Left renal pelvis (tissue), 4 donors: Measurements from ENCODE around the gene TRAPPC5. TPM values are rescaled to one million over a fixed set of nuclear protein-coding genes. Genes with fewer than 3 reads are reported as not detected.

Source experiments
- DNase-seq, 4 donors: peaks; one replicate each; pipeline ENCODE4 v3.0.0-alpha.2; 2013; ENCODE audit warnings: low read depth in 4 of 4, low spot score in 3 of 4
- polyA plus RNA-seq, 4 donors: library from polyadenylated mRNA; unstranded; fragments of 120-200 nt; gene quantifications; one replicate each; pipeline ENCODE4 v1.2.1, GENCODE V29; 2013; ENCODE audit not compliant: insufficient read length in 4 of 4

The TRAPPC5 gene
- polyA plus RNA-seq, 4 donors: 34.1 to 65.4 (median 41.0) TPM

- DNase-seq: no peak
These were observed 49.2 kb downstream of the TRAPPC5 start for GRCh38 chr19:7729831-7730285.

- no peak for DNase-seq
These were observed 49.9 kb downstream of the TRAPPC5 start for GRCh38 chr19:7730286-7731217.

GRCh38 chr19:7731218-7731595, 50.6 kb downstream of the TRAPPC5 start:
- no peak for DNase-seq

GRCh38 chr19:7731615-7732014, 51.0 kb downstream of the TRAPPC5 start:
- DNase-seq: no peak

- no peak for DNase-seq
These were observed 51.4 kb downstream of the TRAPPC5 start, which contains the start of gene CLEC4G for GRCh38 chr19:7732045-7732444. Gene CLEC4G, minus strand, starts transcription at chr19:7732110. Its CDS starts 8 bp downstream, at chr19:7732102.

DNA sequence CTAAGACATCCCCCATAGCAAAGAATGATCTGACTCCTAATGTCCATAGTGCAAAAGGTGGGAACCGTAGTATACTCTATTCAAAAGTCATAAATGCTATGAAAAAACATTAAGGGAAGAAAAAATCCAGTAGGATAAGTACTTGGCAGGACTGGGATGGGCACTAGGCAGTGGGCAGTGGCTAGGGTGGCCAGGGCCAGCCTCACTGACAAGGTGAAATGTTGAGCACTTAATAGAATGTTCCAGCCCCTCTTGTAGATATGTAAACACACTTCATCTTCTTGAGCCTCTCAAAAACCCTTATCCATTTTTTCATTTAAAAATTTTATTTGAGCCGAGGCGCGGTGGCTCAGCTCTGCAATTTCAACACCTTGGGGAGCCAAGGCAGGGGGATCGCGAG, 52.7 kb downstream of the TRAPPC5 start:
- no peak for DNase-seq

DNA sequence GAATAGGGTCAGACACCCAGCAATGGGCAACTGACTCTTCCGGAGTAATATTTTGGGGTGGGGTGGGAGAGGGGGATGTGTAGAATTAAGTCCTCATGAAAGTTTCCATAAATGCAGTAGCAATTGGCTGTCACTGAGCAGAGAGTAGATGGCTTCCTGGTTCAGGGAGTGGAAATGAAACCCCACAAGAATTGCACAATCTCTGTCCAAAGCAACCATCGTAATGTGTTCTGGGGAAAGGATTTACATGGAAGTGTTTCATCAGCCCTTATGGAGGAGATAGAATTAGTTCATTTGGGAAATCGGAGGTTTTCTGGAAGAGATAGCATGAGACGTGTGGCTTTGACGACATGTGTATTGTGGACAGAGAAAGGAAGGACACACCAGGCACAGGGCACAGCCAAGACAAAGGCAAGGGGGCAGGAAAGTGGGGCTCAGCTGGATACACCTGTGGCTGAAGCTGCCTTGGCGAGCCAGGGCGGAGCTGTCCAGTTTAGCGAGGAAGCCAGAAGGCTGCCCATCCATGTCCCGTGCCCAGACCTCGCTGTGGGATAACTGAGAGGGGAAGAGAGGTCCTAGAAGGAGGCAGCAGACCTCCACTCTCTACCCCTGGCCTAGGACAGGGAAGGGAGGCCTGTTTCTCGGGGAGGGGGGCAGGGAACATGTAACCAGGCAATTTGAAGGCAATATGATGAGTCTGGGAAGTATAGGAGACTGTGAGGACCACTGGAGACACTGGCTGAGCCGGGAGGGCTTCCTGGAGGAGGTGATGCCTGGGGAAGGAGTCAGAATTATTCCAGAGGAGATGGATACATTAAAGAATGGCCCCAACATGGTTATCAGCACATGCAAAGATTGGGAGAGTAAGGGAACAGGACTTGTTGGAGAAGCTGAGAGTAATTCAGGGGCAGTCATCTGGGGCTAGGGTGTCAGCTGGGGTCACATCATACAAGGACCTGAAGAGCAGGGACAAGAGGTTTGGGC, 53.9 kb downstream of the TRAPPC5 start:
- no peak for DNase-seq

GRCh38 chr19:7736148-7736547, 55.5 kb downstream of the TRAPPC5 start:
- DNase-seq: no peak

GRCh38 chr19:7737215-7737614, 56.6 kb downstream of the TRAPPC5 start:
- DNase-seq: no peak

Other genes with a start within 250 kb of the TRAPPC5 start
- 1 to 10 TPM; 2.4 to 8.9 (median 4.7) TPM for gene PEX11G, start 191.8 kb upstream of the TRAPPC5 start, polyA plus RNA-seq
- gene ZNF358, start 164.7 kb upstream of the TRAPPC5 start, polyA plus RNA-seq: 10 to 100 TPM; 35.7 to 71.8 (median 40.8) TPM
- 10 to 100 TPM; 13.1 to 22.4 (median 17.7) TPM for gene MCOLN1, start 158.2 kb upstream of the TRAPPC5 start, polyA plus RNA-seq
- gene PNPLA6, start 145.1 kb upstream of the TRAPPC5 start, polyA plus RNA-seq: 10 to 100 TPM; 25.2 to 53.3 (median 38.7) TPM
- gene CAMSAP3, start 85.0 kb upstream of the TRAPPC5 start, polyA plus RNA-seq: 10 to 100 TPM in 3 of 4 donors, 1 to 10 TPM in 1; 1.6 to 27.7 (median 13.2) TPM
- gene XAB2, start 51.3 kb upstream of the TRAPPC5 start, polyA plus RNA-seq: 10 to 100 TPM; 28.8 to 47.5 (median 31.1) TPM
- 100 to 1,000 TPM in 3 of 4 donors, 10 to 100 TPM in 1; 86.2 to 126 (median 114) TPM for gene PET100, start 51.0 kb upstream of the TRAPPC5 start, polyA plus RNA-seq
- 1 to 10 TPM in 2 of 4 donors, under 1 TPM in 1, not detected in 1; 0.43 to 2.8 (median 1.3) TPM for gene PCP2, start 47.1 kb upstream of the TRAPPC5 start, polyA plus RNA-seq
- 10 to 100 TPM; 11.6 to 84.1 (median 63.4) TPM for gene STXBP2, start 43.7 kb upstream of the TRAPPC5 start, polyA plus RNA-seq
- gene RETN, start 11.8 kb upstream of the TRAPPC5 start, polyA plus RNA-seq: 1 to 10 TPM in 3 of 4 donors, under 1 TPM in 1; 0.54 to 3.0 (median 1.6) TPM
- gene MCEMP1, start 3.7 kb upstream of the TRAPPC5 start, polyA plus RNA-seq: under 1 TPM; 0.13 to 0.31 (median 0.24) TPM
- 1 to 10 TPM in 1 of 4 donors, under 1 TPM in 3; 0.19 to 1.2 (median 0.36) TPM for gene FCER2, start 21.3 kb downstream of the TRAPPC5 start, polyA plus RNA-seq
- under 1 TPM in 1 of 4 donors, not detected in 3; 0.31 TPM for gene CLEC4G, start 51.3 kb downstream of the TRAPPC5 start, polyA plus RNA-seq
- 1 to 10 TPM in 3 of 4 donors, under 1 TPM in 1; 0.87 to 6.0 (median 1.7) TPM for gene CD209, start 66.7 kb downstream of the TRAPPC5 start, polyA plus RNA-seq
- gene CLEC4M, start 82.4 kb downstream of the TRAPPC5 start, polyA plus RNA-seq: 1 to 10 TPM in 3 of 4 donors, under 1 TPM in 1; 0.08 to 3.0 (median 2.1) TPM
- gene EVI5L, start 149.4 kb downstream of the TRAPPC5 start, polyA plus RNA-seq: 10 to 100 TPM; 14.0 to 18.7 (median 16.1) TPM
- 1 to 10 TPM; 3.5 to 9.9 (median 6.8) TPM for gene PRR36, start 193.6 kb downstream of the TRAPPC5 start, polyA plus RNA-seq
- gene LRRC8E, start 207.7 kb downstream of the TRAPPC5 start, polyA plus RNA-seq: 1 to 10 TPM in 3 of 4 donors, under 1 TPM in 1; 0.46 to 3.2 (median 2.1) TPM
- 10 to 100 TPM; 20.8 to 41.9 (median 24.8) TPM for gene MAP2K7, start 223.0 kb downstream of the TRAPPC5 start, polyA plus RNA-seq
- under 1 TPM in 3 of 4 donors, not detected in 1; 0.24 to 0.60 (median 0.59) TPM for gene TGFBR3L, start 234.0 kb downstream of the TRAPPC5 start, polyA plus RNA-seq
- 10 to 100 TPM; 13.6 to 20.9 (median 16.1) TPM for gene SNAPC2, start 239.5 kb downstream of the TRAPPC5 start, polyA plus RNA-seq
- gene CTXN1, start 245.3 kb downstream of the TRAPPC5 start, polyA plus RNA-seq: 10 to 100 TPM; 11.6 to 34.1 (median 13.9) TPM